A549 (cell line): ENCODE measurements around the gene SUPT3H.

Source experiments
- CHD2 ChIP-seq: fragments of 150-350 bp; IDR thresholded peaks from 2 replicates; pipeline ENCODE4 v1.6.1; 2014; ENCODE audit warnings: low read length; ENCODE audit not compliant: partially characterized antibody
- CTCF ChIP-seq: fragments of >200 bp; sonication (Bioruptor Twin); formaldehyde crosslinking; IDR thresholded peaks from 3 replicates; pipeline ENCODE4 v1.5.1; 2016
- EP300 ChIP-seq, 2 experiments: fragments of >200 bp; sonication (Bioruptor Twin); formaldehyde crosslinking; IDR thresholded peaks; 2 replicates in 1 of 2; 3 replicates in 1 of 2; pipeline ENCODE4 v1.6.1; 2016 to 2017
- FOSL2 ChIP-seq, 2 experiments: fragments of 450-650 bp in 1 of 2; fragments of >200 bp in 1 of 2; sonication (Bioruptor Twin) in 1 of 2; formaldehyde crosslinking; IDR thresholded peaks; 2 replicates each; pipeline versions ENCODE4 v1.5.0 to v1.6.1; 2016 to 2020; ENCODE audit warnings: mild to moderate bottlenecking in 1 of 2, moderate library complexity in 1 of 2
- MAX ChIP-seq: IDR thresholded peaks from 2 replicates; pipeline ENCODE4 v1.6.1; 2012
- POLR2A ChIP-seq: IDR thresholded peaks from 2 replicates; pipeline ENCODE4 v1.6.1; 2012; ENCODE audit warnings: mild to moderate bottlenecking, low read length
- SREBF2 ChIP-seq: fragments of 450-650 bp; IDR thresholded peaks from 2 replicates; pipeline ENCODE4 v1.6.1; 2014; ENCODE audit warnings: mild to moderate bottlenecking, moderate library complexity
- USF2 ChIP-seq: fragments of 450-650 bp; IDR thresholded peaks from 2 replicates; pipeline ENCODE4 v1.6.1; 2014; ENCODE audit warnings: antibody characterized with exemption

GRCh38 chr6:45115696-45116095 is 262.0 kb downstream of the SUPT3H start:
- TF ChIP-seq USF2 (no peak), FOSL2 (IDR thresholded peaks at IDR 0.05) (no peak), FOSL2 (CRISPR knock-in tag; IDR thresholded peaks at IDR 0.05) (no peak), POLR2A (no peak), CTCF (no peak), CHD2 (no peak), MAX (no peak), SREBF2 (no peak), EP300 (IDR thresholded peaks at IDR 0.05) (no peak)
